GM18873 (cell line): ENCODE measurements around the gene HECW1.
A peak's percentile ranks its signal among the peaks of the same experiment; 100 is the strongest.

Experiments
- ATAC-seq: cut with Tn5 transposase; IDR thresholded peaks from one replicate; pipeline ENCODE4 v1.9.1; 2021; ENCODE audit warnings: mild to moderate bottlenecking, moderate library complexity, moderate number of reproducible peaks; ENCODE audit not compliant: unreplicated experiment, low FRiP score

Gene HECW1

DNA sequence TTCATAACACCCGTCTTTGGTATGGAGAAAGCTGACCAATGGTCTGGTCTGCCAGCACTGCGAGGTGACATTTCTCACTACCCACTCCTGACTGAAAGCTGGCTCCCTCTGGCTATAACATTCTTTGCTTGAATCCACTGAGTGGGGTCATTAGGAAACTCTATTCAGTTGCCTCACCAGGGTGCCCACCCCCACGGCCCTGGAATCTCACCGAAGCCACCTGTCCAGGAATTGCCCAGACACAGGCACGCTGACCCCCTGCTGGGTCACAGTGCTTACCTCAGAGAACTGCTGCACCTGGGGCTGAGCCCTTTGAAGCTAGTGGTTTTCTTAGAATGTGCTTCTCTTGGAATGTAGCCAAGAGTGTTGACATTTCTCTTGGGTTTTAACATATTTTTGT lies 28.6 kb downstream of the HECW1 start:
- ATAC-seq: no peak

DNA sequence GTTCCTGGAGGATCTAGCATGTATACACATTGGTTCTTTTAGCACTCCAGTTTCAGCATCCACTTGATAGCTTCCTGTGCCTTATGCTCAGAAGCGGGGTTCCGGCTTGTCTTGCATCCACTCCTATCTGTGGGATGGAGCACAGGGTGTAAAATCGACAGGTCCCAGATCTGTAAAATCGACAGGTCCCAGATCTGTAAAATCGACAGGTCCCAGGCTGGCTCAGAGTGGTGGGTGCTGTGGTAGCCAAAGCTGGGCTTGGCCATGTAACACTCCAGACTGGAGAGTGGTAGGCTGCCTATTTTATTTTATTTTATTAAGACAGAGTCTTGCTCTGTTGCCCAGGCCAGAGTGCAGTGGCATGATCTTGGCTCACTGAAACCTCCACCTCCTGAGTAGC lies 30.3 kb downstream of the HECW1 start:
- ATAC-seq: no peak

GRCh38 chr7:43143918-43144589 lies 31.6 kb downstream of the HECW1 start:
- no peak for ATAC-seq

DNA sequence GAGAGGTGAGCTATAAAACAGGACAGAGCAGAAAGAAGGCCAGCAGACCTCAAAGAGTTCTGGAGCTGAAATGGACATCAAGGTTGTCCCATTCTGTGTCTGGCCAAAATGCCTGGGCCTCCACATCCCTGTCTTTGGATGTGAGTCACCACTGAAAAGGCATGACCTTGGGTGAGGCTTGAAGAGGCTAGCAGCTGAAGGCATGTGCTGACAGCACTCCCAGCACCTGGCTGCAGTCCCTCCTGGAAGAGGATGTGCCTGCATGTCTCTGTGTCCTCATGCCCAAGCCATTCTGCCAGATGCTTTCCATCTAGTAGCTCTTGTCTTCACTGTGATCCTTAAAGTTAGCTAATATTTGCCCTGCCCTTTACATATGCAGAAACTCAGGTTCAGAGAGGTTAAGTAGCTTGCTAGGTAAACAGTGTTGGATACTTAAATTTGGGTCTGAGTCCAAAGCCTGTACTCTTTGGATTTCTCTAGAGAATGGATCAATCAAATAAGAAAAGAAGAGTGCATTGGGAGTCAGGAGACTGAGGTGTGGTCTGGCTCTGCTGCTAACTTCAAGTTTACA lies 35.8 kb downstream of the HECW1 start:
- ATAC-seq: no peak

DNA sequence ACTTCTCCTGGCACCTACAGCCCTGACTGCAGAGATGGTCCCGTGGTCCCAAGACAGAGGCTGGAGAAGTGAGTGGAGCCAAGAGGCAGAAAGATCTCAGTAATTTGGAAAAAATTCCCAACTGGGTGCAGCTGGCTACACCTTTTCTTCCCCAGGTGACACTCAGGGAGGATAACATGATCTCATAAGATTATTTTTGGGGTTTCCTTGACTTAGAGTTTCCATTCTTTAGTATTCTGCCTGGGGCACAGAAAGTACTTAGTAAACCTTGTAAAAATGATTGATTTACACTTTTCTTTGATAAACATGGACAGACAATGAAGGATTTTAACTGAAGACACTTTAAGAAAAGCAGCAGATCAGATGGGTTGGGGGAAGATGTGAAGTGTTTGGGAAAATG lies 38.6 kb downstream of the HECW1 start:
- ATAC-seq: no peak

DNA sequence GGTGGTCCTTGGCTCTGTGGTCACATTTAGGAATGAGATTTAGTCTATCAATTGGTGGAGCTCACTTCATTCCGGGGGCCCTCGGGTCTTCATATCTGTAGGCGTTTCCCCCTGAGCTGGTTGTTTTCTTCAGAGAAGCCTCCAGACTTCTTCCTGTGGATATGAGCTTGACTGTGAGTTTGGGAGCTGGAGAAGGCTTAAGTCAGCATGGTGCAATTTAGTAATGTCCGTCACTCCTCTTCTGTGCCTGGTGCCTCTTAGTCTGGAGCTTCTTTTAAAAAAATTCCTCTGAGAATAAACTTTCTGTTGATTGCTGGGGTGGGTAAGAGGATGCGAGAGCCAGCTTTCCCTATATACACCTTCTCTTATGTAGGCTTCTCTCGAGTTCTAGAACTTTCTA lies 40.2 kb downstream of the HECW1 start:
- ATAC-seq: no peak

- no peak for ATAC-seq
These were observed 43.2 kb downstream of the HECW1 start for GRCh38 chr7:43155636-43156035.

GRCh38 chr7:43163885-43164284 lies 51.4 kb downstream of the HECW1 start:
- no peak for ATAC-seq

GRCh38 chr7:43164757-43165156 lies 52.3 kb downstream of the HECW1 start:
- ATAC-seq: peak; percentile 95

- ATAC-seq: no peak
These were observed 54.2 kb downstream of the HECW1 start for GRCh38 chr7:43166686-43167085.

DNA sequence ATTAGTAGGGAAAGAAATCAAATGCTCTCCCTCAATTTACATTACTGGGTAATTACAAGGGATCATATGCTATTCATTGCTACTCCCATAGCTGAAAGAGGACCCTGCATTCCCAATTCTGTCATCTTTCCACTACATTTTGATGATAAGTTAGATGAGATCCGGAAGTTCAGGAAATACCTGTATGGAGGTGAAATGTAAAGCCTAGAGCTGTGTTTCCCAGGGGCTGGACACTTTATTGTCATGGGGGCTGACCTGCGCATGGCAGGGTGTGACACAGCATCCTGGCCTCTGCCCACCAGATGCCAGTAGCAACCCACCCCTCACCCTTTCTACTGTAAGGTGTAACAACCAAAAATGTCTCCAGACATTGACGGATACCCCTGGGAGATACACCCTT lies 56.6 kb downstream of the HECW1 start:
- ATAC-seq: no peak

GRCh38 chr7:43170571-43170970 lies 58.1 kb downstream of the HECW1 start:
- ATAC-seq: no peak

- no peak for ATAC-seq
These were observed 63.2 kb downstream of the HECW1 start for GRCh38 chr7:43175570-43176200.

DNA sequence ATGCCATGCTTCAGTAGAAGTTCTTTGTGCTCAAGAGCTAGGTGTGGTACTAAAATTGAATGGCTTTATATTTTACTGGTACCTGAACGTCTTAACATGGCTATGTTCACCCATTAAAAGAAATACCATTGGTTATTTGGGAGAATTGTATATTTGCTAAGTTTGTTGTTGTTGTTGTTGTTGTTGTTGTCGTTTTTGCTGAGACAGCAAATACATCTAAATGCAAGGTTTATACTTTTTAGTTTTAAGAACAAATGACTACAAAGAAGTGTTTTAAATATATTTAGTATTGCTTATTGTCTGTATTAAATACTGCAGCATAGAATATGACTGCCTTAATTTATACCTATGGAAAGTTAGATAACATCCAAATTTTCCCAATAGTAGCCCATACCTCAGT lies 66.9 kb downstream of the HECW1 start:
- no peak for ATAC-seq

DNA sequence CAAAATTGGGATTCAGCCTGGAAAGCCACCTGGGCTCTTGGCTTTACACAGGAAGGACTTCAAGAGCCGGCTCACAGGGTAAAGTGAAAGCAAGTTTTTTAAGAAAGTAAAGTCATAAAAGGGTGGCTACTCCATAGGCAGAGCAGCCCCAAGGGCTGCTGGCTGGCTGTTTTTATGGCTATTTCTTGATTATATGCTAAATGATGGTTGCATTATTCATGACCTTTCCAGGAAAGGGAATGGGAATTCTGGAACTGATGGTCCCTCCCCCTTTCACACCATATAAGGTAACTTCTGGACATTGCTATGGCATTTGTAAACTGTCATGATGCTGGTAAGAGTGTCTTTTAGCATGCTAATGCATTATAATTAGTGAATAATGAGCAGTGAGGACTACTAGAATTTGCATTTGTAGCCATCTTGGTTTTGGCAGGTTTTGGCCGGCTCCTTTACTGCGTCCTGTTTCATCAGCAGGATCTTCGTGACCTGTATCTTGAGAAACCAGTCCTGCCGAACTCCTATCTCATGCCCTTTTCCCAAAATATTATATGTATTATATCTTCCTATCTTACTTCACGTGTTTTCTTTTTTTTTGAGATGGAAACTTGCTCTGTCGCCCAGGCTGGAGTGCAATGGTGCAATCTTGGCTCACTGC lies 80.5 kb downstream of the HECW1 start:
- no peak for ATAC-seq

DNA sequence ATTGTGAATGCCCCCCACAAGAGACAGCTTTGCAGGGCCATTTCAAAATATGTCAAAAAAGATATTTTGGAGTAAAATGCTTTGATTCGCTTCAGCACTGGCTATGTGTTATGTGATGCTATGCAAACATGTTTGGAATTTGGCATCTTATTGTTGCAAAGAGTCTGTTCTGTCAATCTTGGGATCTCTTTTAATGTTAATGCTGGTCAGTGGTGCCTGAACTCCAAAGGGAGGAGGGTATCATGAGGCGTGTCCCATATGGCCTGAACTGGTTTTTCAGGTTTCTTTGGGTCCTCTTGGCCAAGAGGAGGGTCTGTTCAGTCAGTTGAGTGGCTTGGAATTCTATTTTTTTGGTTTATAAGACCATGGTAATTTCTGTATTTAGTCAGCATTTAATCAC lies 81.4 kb downstream of the HECW1 start:
- no peak for ATAC-seq

DNA sequence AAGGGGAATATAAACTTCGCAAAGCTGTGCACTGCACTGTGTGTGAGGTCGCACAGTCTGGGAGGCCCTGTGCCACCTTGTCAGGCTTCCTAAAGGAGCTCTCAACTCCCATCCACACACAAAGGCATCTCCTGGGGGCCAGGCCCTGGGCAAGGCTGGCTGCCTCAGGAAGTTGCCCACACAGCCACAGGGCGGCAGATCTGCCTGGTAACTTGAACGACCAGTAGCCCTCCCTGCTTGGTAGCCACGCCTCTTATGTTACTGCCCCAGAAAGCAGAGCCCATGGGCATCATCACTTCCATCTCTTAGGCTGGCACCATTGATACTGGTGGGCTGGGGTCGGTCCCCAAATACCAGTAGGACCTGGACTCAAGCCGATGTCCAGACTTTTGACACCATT lies 82.8 kb downstream of the HECW1 start:
- ATAC-seq: no peak

- ATAC-seq: no peak
These were observed 83.3 kb downstream of the HECW1 start for GRCh38 chr7:43195768-43196167.

DNA sequence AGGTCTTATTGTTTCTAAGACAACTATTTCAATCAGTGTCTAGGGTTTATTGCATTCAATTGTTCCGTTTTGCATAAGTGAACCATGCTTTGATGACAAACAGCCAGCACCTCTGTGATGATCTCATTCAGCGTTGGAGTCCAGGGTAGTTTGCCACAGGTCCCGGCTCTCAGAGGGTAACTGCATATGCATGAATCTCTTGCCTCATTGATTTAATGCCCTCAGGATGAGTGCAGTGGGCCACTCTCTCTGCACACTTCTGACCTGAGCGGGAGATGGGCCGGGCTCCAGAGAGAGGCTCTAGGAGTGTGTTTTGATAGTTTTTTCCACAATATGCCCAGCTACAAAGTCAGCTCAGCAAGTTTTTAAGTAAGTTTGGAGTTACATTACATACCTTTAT lies 83.9 kb downstream of the HECW1 start:
- no peak for ATAC-seq

DNA sequence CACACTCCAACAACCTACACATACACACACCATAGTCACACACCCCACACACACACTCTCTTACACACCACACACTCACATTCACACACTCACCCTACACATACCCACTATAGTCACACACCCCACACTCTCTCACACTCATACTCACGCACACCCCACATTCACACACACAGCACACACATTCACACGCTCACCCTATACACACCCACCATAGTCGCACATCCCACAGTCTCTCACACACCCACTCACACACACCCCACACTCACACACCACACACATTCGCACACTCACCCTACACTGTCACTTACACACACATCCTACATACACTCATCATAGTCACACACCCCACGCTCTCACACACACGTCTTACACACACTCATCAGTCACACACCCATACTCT lies 85.6 kb downstream of the HECW1 start:
- ATAC-seq: no peak

DNA sequence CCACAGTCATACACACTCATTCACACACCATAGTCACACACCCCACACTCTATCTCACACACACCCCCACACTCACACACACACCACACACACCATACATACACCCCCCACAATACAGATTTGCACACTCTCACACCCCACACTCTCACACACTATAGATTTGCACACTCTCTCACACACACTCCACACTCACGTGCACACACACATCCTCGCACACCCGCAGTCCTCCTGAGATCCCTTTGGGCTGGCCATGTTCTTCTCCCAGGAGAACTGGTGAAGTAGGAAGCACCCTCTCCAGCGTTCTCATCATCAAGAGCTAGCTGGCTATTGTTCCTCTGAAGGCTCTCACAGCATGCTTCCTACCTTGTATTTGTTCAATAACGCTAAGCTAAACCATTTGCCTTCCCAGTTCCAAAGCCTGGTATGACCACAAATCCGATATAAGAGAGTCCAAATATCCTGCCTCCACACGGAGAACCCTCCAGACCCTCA lies 86.2 kb downstream of the HECW1 start:
- ATAC-seq: no peak
